Uterus (tissue), 4 donors: Measurements from ENCODE around the gene P2RX3. TPM values are rescaled to one million over a fixed set of nuclear protein-coding genes. Genes with fewer than 3 reads are reported as not detected.

Experiments used
- DNase-seq, 2 donors: peaks; one replicate each; pipeline ENCODE4 v3.0.0-alpha.2; 2019 to 2020
- H3K27ac ChIP-seq, 2 donors: fragments of 200-600 bp; sonication (generic); 1 replicate in 1 of 2; 2 replicates in 1 of 2; pipeline ENCODE4 v1.5.1; 2016 to 2018
- H3K27me3 ChIP-seq, 2 donors: fragments of 200-600 bp; sonication (generic); one replicate each; pipeline ENCODE4 v1.5.1; 2018 to 2019; ENCODE audit warnings: control low read depth in 1 of 2
- H3K36me3 ChIP-seq, 2 donors: fragments of 200-600 bp; sonication (generic); one replicate each; pipeline ENCODE4 v1.5.1; 2019; ENCODE audit warnings: control low read depth in 1 of 2
- H3K4me1 ChIP-seq, 2 donors: fragments of 200-600 bp; sonication (generic); one replicate each; pipeline ENCODE4 v1.5.1; 2018 to 2019; ENCODE audit warnings: control low read depth in 1 of 2
- H3K4me3 ChIP-seq, 2 donors: fragments of 200-600 bp; sonication (generic); 1 replicate in 1 of 2; 2 replicates in 1 of 2; pipeline ENCODE4 v1.5.1; 2018 to 2019; ENCODE audit warnings: mild to moderate bottlenecking in 1 of 2
- H3K9me3 ChIP-seq, 2 donors: fragments of 200-600 bp; sonication (generic); one replicate each; pipeline ENCODE4 v1.5.1; 2019; ENCODE audit warnings: control low read depth in 1 of 2
- POLR2A ChIP-seq, 2 donors: fragments of 450-650 bp; IDR thresholded peaks; one replicate each; pipeline ENCODE4 v1.6.1; 2016; ENCODE audit warnings: antibody characterized with exemption in 2 of 2, mild to moderate bottlenecking in 1 of 2, moderate library complexity in 1 of 2
- intact Hi-C: fragments of 100-400 bp; cut with DNase I; formaldehyde crosslinking; loops from one replicate; pipeline ENCODE4 v1.15.1; 2023; ENCODE audit warnings: low total_unique reads
- total RNA-seq, 4 donors: library from RNA; depleted of rRNA in 3 of 4; stranded (reverse); fragments of >200 nt in 3 of 4; gene quantifications; one replicate each; pipeline versions ENCODE4 v1.1.0 to v1.2.4, GENCODE V29; 2014 to 2023
- TF ChIP-seq, protein P1 (sequence below), 4 experiments: fragments of 200-600 bp in 2 of 4; fragments of 450-650 bp in 2 of 4; sonication (generic) in 2 of 4; IDR thresholded peaks; one replicate each; pipeline ENCODE4 v1.5.1; 2016 to 2019; ENCODE audit warnings: antibody characterized with exemption in 4 of 4, mild to moderate bottlenecking in 2 of 4, moderate library complexity in 1 of 4
- donor health status: DM: yes; HTN: yes; CAD: no.

The P2RX3 gene
- total RNA-seq, 4 donors from 2014 or later = 0.69 TPM; not detected in 3

DNA sequence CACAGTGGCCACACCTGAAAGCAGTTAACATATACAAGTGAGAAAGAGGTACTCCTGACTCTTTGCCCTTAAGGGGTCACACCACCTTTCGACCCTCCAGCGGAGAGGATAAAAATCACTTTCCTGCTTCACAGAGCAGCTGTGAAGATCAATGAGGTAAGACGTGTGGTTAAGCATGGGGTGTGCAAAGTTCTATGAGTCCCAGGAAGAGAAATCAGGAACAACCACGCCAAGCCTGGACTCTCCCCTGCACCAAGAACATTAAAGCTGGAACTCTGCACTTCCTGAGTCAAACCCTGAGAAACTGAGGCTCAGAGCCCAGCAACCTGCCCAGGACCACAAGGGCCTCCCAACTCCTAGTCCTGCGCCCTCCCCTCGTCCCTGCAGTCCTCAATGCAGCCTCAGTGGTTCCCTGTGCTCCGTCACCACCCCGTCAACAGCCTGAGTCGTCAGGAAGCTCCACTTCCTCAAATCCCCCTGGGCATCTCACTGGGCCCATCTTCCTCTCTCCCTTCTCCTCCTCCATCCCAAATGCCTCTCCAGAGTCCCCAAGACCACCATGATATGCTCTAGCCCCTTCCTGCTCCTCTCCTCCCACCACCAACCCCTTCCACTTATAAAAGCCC, 31.1 kb upstream of the P2RX3 start:
- Histone ChIP-seq H3K27me3 (no peaks in the 10 kb centered on the region), H3K27ac (no peak overlapping the region), H3K4me3 (no peak overlapping the region), H3K4me1 (peaks cover 9 to 25% of the 10 kb centered on the region in 2 donors), H3K36me3 (no peaks in the 10 kb centered on the region), H3K9me3 (no peaks in the 10 kb centered on the region)
- TF ChIP-seq, protein P1, sequence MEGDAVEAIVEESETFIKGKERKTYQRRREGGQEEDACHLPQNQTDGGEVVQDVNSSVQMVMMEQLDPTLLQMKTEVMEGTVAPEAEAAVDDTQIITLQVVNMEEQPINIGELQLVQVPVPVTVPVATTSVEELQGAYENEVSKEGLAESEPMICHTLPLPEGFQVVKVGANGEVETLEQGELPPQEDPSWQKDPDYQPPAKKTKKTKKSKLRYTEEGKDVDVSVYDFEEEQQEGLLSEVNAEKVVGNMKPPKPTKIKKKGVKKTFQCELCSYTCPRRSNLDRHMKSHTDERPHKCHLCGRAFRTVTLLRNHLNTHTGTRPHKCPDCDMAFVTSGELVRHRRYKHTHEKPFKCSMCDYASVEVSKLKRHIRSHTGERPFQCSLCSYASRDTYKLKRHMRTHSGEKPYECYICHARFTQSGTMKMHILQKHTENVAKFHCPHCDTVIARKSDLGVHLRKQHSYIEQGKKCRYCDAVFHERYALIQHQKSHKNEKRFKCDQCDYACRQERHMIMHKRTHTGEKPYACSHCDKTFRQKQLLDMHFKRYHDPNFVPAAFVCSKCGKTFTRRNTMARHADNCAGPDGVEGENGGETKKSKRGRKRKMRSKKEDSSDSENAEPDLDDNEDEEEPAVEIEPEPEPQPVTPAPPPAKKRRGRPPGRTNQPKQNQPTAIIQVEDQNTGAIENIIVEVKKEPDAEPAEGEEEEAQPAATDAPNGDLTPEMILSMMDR (IDR thresholded peaks at IDR 0.05) = no peak
- TF ChIP-seq POLR2A (IDR thresholded peaks at IDR 0.05) = no peak
- DNase-seq = peak in 1 of 2 donors; percentile 12
- intact Hi-C loops = no loop called here

DNA sequence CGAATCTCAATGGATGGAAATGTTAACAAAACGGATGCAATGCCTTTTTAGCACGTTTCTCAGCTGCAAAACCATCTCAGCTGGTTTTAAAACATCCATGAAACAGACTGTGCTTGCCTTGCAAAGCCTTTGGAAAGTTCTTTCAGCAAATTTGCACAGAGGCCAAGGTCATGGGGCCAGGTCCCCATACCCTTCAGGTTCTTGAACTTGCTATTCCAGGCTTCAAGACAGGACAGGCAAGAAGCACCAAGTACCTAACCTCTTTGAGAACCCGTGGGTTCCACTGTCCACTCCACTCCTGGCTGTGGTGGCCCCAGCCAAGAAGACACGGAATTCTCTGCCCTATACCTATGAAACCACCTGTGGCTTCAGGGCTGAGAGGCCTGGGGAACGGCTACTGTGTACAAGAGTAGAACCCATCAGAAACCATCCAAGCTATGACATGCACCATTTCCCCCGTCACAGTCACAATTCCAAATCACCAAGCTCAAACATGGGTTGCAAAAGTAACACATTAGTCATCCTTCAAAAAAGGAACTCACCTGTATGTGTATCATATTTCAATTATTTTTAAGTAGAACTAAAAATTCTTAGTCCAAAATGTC, 30.4 kb upstream of the P2RX3 start:
- Histone ChIP-seq H3K27me3 (no peaks in the 10 kb centered on the region), H3K27ac (no peak overlapping the region), H3K4me3 (no peak overlapping the region), H3K36me3 (no peaks in the 10 kb centered on the region), H3K9me3 (no peaks in the 10 kb centered on the region), H3K4me1 (peaks cover 13 to 32% of the 10 kb centered on the region in 2 donors)
- no peak for DNase-seq
- TF ChIP-seq, protein P1 (IDR thresholded peaks at IDR 0.05) = no peak
- TF ChIP-seq POLR2A (IDR thresholded peaks at IDR 0.05) = no peak
- intact Hi-C loops = no loop called here

DNA sequence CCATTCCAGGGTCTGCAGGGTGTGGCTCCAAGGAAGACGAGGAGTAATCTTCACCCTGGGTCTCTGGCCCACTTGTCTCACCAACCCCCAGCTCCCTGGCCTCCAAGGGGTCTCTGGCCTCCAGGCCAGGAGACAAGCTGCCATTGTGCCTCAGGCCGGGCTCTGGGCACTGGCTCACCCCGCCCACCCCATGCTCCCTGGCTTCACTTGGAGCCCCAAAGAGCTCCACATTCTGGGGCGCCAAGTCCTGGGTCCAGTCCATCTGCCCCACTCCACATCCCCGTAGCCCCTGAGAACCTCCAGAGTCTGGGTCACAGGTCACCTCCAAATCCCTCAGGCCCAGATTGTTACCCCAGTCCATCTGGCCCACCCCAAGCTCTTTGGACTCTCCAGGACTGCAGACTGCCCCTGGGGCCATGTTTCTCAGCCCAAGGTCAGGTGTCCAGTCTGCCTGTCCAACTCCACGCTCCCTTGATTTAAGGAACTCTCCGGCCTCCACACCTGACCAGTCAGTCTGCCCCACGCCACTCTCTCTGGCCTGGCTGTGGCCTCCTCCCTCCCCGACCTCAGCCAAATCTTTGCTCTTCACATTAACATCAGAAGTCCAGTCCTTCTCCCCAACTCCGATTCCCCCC, 29.6 kb upstream of the P2RX3 start:
- Histone ChIP-seq H3K4me1 (peaks cover 13 to 32% of the 10 kb centered on the region in 2 donors), H3K9me3 (no peaks in the 10 kb centered on the region), H3K27me3 (no peaks in the 10 kb centered on the region), H3K27ac (peak overlapping the region in 1 of 2 donors; percentile 91), H3K4me3 (no peak overlapping the region), H3K36me3 (no peaks in the 10 kb centered on the region)
- intact Hi-C loops = no loop called here
- DNase-seq = no peak
- TF ChIP-seq, protein P1 (IDR thresholded peaks at IDR 0.05) = no peak
- no peak for TF ChIP-seq POLR2A (IDR thresholded peaks at IDR 0.05)

DNA sequence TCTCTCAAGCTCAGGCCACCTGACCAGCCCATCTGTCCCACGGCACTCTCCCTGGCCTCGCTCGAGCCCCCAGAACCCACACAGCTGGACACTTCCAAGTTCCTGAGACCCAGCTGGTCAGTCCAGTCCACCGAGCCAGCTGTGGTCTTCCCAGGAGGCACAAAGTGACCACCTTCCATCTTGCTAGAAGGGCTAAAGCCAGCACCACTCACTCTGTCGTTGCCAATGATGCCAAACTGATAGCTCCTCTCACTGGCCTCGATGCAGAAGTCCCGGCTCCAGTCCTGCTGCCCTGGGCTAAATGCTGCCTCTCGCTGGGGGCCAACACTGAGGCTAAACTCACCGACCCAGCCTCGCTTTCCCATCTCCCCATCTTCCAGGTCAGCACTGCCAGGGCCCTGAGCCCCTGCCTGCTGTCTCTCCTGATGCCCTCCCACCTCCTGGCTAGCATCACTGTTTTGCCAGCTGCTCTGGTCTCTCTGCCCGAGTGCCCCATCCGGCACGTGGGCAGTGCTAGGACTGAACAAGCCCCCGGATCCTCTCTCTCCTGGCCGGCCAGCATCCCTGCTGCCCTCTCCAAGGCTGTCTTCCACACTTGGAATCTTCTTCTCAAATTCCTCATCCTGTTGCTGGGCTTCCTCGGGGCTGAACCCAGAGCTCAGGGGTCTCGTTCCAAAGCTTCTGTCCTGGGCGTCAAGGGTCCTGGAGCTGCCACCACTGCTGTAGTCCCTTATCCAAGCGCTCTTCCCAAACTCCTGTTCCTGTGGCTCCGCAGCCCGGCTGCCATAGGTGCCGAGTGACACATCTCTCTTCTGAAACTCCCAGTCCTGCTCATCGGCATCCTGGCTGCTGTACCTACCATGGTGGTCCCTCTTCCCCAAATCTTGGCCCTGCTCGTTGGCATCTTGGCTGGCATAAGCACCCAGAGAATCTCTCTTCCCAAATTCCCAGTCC, 28.8 kb upstream of the P2RX3 start:
- no peak for TF ChIP-seq POLR2A (IDR thresholded peaks at IDR 0.05)
- TF ChIP-seq, protein P1 (IDR thresholded peaks at IDR 0.05) = no peak
- peak overlapping the region; percentile 91 to 95 for H3K27ac ChIP-seq
- H3K9me3 ChIP-seq = no peaks in the 10 kb centered on the region
- intact Hi-C loops = no loop called here
- H3K27me3 ChIP-seq = no peaks in the 10 kb centered on the region
- DNase-seq = no peak
- H3K36me3 ChIP-seq = no peaks in the 10 kb centered on the region
- peaks cover 13 to 28% of the 10 kb centered on the region in 2 donors for H3K4me1 ChIP-seq
- no peak overlapping the region for H3K4me3 ChIP-seq
